C4-2B (cell line): ENCODE results near the gene SUGP2.

Experiments
- ZFX ChIP-seq: fragments of 450-650 bp; IDR thresholded peaks from 2 replicates; pipeline ENCODE4 v1.6.1; 2017
- TF ChIP-seq, protein P1 (sequence below): fragments of 450-650 bp; conservative IDR thresholded peaks from 2 replicates; pipeline ENCODE4 v1.5.1; 2017; ENCODE audit warnings: mild to moderate bottlenecking

DNA sequence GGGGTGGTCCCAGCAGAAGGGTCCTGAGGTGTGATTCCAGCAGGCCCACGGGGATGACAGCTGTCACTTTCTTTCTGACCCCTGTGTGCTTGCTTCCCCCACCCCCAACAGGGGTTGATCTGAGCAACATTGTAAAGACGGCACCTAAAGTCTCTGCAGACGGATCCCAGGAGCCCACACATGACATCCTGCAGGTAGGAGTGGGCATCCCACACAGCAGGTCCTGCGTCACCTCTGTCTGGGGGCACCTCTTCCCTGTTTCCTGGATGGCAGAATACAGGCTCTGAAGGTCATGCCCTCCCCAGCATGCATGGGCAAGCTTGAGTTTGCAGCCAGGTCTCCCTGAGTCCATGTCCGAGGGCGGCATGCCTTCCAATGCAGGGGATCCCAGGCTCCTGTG is 10.6 kb upstream of the SUGP2 start:
- TF ChIP-seq, protein P1, sequence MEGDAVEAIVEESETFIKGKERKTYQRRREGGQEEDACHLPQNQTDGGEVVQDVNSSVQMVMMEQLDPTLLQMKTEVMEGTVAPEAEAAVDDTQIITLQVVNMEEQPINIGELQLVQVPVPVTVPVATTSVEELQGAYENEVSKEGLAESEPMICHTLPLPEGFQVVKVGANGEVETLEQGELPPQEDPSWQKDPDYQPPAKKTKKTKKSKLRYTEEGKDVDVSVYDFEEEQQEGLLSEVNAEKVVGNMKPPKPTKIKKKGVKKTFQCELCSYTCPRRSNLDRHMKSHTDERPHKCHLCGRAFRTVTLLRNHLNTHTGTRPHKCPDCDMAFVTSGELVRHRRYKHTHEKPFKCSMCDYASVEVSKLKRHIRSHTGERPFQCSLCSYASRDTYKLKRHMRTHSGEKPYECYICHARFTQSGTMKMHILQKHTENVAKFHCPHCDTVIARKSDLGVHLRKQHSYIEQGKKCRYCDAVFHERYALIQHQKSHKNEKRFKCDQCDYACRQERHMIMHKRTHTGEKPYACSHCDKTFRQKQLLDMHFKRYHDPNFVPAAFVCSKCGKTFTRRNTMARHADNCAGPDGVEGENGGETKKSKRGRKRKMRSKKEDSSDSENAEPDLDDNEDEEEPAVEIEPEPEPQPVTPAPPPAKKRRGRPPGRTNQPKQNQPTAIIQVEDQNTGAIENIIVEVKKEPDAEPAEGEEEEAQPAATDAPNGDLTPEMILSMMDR, result no peak
- no peak for TF ChIP-seq ZFX
